ENCODE results near the gene TUBGCP6. TPM values are rescaled to one million over a fixed set of nuclear protein-coding genes. Genes with fewer than 3 reads are reported as not detected.
"Not testable (repeated sequence)": the region's sequence is repeated elsewhere in the genome, so short reads cannot be mapped to it uniquely, and the experiment has no call there.

TUBGCP6 gene
- total RNA-seq, 1 donor from 2014 or later, result 49.6 TPM

DNA sequence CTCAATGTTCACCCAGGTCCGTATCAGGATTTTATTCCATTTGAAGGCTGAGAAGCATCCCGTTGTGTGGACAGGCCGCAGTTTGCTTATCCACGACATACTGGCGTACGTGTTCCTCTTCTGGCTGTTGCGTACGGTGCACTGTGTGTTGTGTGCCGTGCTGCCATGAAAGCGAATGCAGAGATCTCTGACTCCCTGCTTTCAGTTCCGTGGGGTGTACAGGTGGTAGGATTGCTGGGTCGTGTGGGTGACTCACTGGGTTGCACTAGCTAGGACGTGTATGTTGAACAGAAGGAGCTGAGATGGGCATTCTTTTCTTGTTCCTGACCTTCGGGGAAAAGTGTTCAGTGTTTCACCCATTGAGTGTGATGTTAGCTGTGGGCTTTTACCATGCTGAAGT, 33.7 kb downstream of the TUBGCP6 start:
- DNase-seq (ENCODE audit: low spot score), result no peak
- Mint-ChIP-seq H3K36me3 (ENCODE audit: low read depth) (peaks cover 50% of the 10 kb centered on the region), H3K4me3 (ENCODE audit: low read depth) (no peak overlapping the region), H3K4me1 (ENCODE audit: low read depth) (no peaks in the 10 kb centered on the region), H3K27ac (no peak overlapping the region), H3K9me3 (no peaks in the 10 kb centered on the region), H3K27me3 (ENCODE audit: low read depth) (no peaks in the 10 kb centered on the region)
- intact Hi-C loops (cut with micrococcal nuclease), result no loop called here

GRCh38 chr22:50210378-50211139, 34.3 kb downstream of the TUBGCP6 start:
- no peaks in the 10 kb centered on the region for H3K4me1 Mint-ChIP-seq (ENCODE audit: low read depth)
- no peak for DNase-seq (ENCODE audit: low spot score)
- H3K27ac Mint-ChIP-seq, result no peak overlapping the region
- intact Hi-C loops (cut with micrococcal nuclease), result loop anchor here (1.0 kb wide), 1 partner anchor 61 kb away; no protein-coding TSS in a partner anchor
- H3K9me3 Mint-ChIP-seq, result no peaks in the 10 kb centered on the region
- no peaks in the 10 kb centered on the region for H3K27me3 Mint-ChIP-seq (ENCODE audit: low read depth)
- no peak overlapping the region for H3K4me3 Mint-ChIP-seq (ENCODE audit: low read depth)
- H3K36me3 Mint-ChIP-seq (ENCODE audit: low read depth), result peaks cover 46% of the 10 kb centered on the region

DNA sequence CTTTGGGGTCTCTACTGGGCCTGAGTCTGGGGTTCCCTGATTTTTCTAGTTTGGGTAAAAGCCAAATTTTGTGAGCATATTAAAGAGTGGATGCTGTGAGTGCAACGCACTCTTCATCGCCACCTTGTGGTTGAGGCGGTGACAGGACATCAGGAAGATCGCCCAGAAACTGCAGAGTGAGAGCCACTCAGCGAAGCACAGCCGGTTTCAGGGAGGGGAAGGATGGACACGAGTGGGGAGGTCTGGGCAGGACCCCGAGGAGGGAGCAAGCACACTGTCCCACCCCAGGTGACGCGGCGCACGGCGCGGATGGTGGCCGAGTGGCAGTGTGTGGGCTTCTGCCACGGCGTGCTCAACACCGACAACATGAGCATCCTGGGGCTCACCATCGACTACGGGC, 34.9 kb downstream of the TUBGCP6 start:
- H3K36me3 Mint-ChIP-seq (ENCODE audit: low read depth), result peaks cover 47% of the 10 kb centered on the region
- H3K27ac Mint-ChIP-seq, result peak overlapping the region; percentile 0
- H3K9me3 Mint-ChIP-seq, result no peaks in the 10 kb centered on the region
- no peaks in the 10 kb centered on the region for H3K4me1 Mint-ChIP-seq (ENCODE audit: low read depth)
- intact Hi-C loops (cut with micrococcal nuclease), result loop anchor here (1.0 kb wide), 1 partner anchor 61 kb away; no protein-coding TSS in a partner anchor
- peak; percentile 55 for DNase-seq (ENCODE audit: low spot score)
- no peak overlapping the region for H3K4me3 Mint-ChIP-seq (ENCODE audit: low read depth)
- H3K27me3 Mint-ChIP-seq (ENCODE audit: low read depth), result no peaks in the 10 kb centered on the region

DNA sequence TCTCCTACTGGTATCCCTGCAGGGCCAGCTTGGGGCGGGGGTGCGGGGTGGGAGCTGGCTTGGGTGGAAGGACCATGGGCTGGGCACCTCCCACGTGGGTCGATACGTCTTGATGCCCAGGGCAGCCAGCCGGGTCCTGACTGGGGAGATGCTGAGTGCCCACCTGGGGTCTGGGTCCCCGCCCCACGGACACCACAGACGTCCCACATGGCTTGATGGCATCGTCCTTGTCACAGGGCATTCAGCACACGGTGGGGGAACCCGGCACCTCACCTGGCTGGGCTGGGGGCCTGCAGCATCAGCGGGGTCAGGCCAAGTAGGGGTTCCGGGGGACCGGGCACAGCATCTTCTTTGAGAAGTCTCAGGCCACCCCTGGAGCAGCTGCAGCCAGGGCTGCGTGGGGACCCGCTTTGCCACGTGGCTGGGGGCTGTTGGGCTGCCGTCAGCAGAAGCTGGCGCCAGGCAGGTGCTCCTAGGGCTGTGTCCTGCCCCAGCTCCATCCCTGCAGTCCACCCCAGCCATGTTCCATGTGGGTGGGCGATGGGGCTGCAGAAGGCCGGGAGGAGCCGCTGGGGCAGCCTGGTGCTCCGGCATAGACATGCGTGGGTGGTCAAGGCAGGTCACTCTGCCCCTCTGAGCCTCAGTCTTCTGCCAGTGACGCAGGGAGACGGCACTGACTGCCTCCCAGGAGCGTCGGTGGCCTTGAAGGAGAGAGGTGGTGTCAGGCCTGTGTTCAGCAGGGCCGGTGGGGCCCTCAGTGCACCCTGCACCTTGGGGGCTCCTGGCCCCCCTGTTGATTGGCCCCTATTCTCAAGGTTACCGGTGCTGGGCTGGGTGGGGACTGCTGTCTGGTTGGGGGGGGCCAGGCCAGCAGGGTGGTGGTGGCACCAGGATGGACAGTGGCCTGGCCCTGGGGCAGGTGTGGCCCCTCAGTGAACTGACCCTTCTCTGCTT, 35.6 kb downstream of the TUBGCP6 start:
- no peak for DNase-seq (ENCODE audit: low spot score)
- intact Hi-C loops (cut with micrococcal nuclease), result no loop called here
- H3K27me3 Mint-ChIP-seq (ENCODE audit: low read depth), result no peaks in the 10 kb centered on the region
- H3K4me1 Mint-ChIP-seq (ENCODE audit: low read depth), result no peaks in the 10 kb centered on the region
- no peak overlapping the region for H3K4me3 Mint-ChIP-seq (ENCODE audit: low read depth)
- H3K27ac Mint-ChIP-seq, result peak overlapping the region; percentile 0
- H3K9me3 Mint-ChIP-seq, result no peaks in the 10 kb centered on the region
- H3K36me3 Mint-ChIP-seq (ENCODE audit: low read depth), result peaks cover 46% of the 10 kb centered on the region

DNA sequence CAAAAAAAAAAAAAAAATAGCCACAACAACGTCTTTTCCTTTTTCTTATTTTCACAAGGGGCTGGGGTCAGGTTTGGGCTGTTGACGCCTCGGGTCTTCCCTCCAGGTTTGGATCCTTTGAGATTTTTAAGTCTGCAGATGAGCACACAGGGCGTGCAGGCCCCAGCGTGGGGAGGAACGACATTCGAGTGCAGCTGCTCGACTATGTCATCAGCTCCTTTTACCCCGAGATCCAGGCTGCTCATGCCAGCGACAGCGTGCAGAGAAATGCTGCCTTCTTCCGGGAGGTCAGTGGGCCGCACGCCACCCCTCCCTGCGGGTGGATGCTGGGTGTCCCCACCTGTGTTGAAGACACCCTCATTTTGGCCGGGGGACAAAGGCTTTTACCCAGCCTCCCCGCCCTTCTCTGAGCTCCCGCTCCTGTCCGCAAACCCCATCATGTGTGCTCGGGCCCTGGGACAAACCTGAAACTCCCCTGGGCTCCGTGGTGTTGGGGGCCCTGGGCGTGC, 36.3 kb downstream of the TUBGCP6 start:
- H3K4me1 Mint-ChIP-seq (ENCODE audit: low read depth), result peaks cover 2% of the 10 kb centered on the region
- no peaks in the 10 kb centered on the region for H3K9me3 Mint-ChIP-seq
- no peak overlapping the region for H3K4me3 Mint-ChIP-seq (ENCODE audit: low read depth)
- H3K36me3 Mint-ChIP-seq (ENCODE audit: low read depth), result peaks cover 48% of the 10 kb centered on the region
- intact Hi-C loops (cut with micrococcal nuclease), result no loop called here
- no peak overlapping the region for H3K27ac Mint-ChIP-seq
- no peaks in the 10 kb centered on the region for H3K27me3 Mint-ChIP-seq (ENCODE audit: low read depth)
- DNase-seq (ENCODE audit: low spot score), result no peak

GRCh38 chr22:50207383-50208140, 37.3 kb downstream of the TUBGCP6 start:
- intact Hi-C loops (cut with micrococcal nuclease), result no loop called here
- no peak for DNase-seq (ENCODE audit: low spot score)
- peaks cover 3% of the 10 kb centered on the region for H3K4me1 Mint-ChIP-seq (ENCODE audit: low read depth)
- no peaks in the 10 kb centered on the region for H3K9me3 Mint-ChIP-seq
- H3K27me3 Mint-ChIP-seq (ENCODE audit: low read depth), result no peaks in the 10 kb centered on the region
- H3K4me3 Mint-ChIP-seq (ENCODE audit: low read depth), result no peak overlapping the region
- no peak overlapping the region for H3K27ac Mint-ChIP-seq
- H3K36me3 Mint-ChIP-seq (ENCODE audit: low read depth), result peaks cover 44% of the 10 kb centered on the region

- intact Hi-C loops (cut with micrococcal nuclease), result no loop called here
- Mint-ChIP-seq H3K36me3 (ENCODE audit: low read depth) (peaks cover 38% of the 10 kb centered on the region), H3K27ac (no peak overlapping the region), H3K27me3 (ENCODE audit: low read depth) (no peaks in the 10 kb centered on the region), H3K4me1 (ENCODE audit: low read depth) (peaks cover 9% of the 10 kb centered on the region), H3K9me3 (no peaks in the 10 kb centered on the region), H3K4me3 (ENCODE audit: low read depth) (no peak overlapping the region)
- no peak for DNase-seq (ENCODE audit: low spot score)
Measured at GRCh38 chr22:50206599-50206998, 38.2 kb downstream of the TUBGCP6 start.

DNA sequence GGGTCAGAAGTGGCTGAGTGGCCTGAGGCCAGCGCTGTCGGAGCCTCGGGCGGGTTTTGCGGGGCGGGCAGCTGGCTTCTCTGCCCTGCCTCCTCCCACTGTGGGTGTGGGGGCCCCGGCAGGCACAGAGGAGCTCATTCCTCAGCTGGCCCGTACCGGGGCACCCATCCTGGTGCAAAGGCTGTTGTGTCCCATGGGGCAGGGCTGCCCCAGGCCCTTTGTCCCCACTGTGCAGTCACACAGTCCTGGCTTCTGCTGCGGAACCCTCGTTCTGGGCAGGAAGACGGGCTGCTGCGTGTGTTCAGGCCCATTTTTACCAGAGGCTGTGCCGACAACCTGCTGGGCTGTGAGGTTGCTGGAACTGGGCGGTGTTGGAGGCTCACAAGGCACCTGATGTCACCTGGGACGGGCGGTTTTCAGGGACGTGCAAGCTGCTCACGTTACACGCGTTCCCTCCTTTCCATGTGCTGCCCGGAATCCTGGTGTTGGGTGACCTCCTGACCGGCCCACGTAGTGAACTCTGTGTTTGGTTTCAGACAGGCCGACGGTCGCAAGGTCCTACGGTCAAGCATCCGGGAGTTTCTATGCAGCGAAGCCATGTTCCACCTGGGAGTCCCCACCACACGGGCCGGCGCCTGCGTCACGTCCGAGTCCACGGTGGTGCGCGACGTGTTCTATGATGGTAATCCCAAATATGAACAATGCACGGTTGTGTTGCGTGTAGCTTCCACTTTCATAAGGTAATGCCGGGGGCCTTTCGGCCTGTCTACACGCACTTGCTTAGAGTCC, 38.8 kb downstream of the TUBGCP6 start:
- Mint-ChIP-seq H3K36me3 (ENCODE audit: low read depth) (peaks cover 34% of the 10 kb centered on the region), H3K9me3 (no peaks in the 10 kb centered on the region), H3K27ac (no peak overlapping the region), H3K4me1 (ENCODE audit: low read depth) (peaks cover 9% of the 10 kb centered on the region), H3K27me3 (ENCODE audit: low read depth) (no peaks in the 10 kb centered on the region), H3K4me3 (ENCODE audit: low read depth) (no peak overlapping the region)
- intact Hi-C loops (cut with micrococcal nuclease), result no loop called here
- DNase-seq (ENCODE audit: low spot score), result no peak

- not testable (repeated sequence) for H3K4me1 Mint-ChIP-seq (ENCODE audit: low read depth)
- peaks cover 32% of the 10 kb centered on the region for H3K36me3 Mint-ChIP-seq (ENCODE audit: low read depth)
Measured at GRCh38 chr22:50204998-50205397, 39.8 kb downstream of the TUBGCP6 start.

DNA sequence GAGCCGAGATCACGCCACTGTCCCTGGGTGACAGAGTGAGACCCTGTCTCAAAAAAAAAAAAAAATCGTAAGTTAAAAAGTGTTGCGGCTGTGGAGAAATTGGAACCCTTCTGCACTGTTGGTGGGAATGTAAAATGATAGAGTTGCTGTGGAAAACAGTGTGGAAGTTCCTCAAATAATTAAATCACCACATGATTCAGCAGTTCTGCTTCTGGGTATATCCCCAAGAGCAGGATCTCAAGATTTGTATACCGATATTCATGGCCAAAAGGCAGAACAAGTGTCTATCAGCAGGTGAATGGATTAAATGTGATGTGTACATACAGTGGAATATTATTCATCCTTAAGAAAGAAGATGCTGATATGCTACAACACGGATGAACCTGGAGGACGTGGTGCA, 40.3 kb downstream of the TUBGCP6 start:
- Mint-ChIP-seq H3K27me3 (ENCODE audit: low read depth) (no peaks in the 10 kb centered on the region), H3K9me3 (no peaks in the 10 kb centered on the region), H3K36me3 (ENCODE audit: low read depth) (peaks cover 28% of the 10 kb centered on the region), H3K4me3 (ENCODE audit: low read depth) (no peak overlapping the region), H3K4me1 (ENCODE audit: low read depth) (peaks cover 9% of the 10 kb centered on the region), H3K27ac (no peak overlapping the region)
- no peak for DNase-seq (ENCODE audit: low spot score)
- intact Hi-C loops (cut with micrococcal nuclease), result no loop called here

More at GRCh38 chr22:50204998-50205397, 39.8 kb downstream of the TUBGCP6 start:
- H3K4me3 Mint-ChIP-seq (ENCODE audit: low read depth); H3K27ac Mint-ChIP-seq; intact Hi-C loops (cut with micrococcal nuclease); DNase-seq (ENCODE audit: low spot score); H3K9me3 Mint-ChIP-seq; H3K27me3 Mint-ChIP-seq (ENCODE audit: low read depth): not testable (repeated sequence)

DNA sequence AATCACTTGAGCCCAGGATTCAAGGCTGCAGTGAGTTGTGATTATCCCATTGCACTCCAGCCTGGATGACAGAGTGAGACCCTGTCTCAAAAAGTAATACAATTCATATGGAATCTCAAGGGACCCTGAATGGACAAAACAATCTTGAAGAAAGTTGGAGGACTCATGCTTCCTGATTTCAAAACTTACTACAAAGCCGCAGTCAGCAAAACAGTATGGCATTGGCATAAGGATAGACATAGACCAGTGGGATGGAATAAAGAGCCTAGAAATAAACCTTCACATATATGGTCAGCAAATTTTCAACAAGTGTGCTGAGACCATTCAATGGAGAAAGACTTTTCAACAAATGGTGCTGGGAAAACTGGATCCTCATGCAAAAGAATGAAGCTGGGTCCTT, 41.5 kb downstream of the TUBGCP6 start:
- peaks cover 9% of the 10 kb centered on the region for H3K4me1 Mint-ChIP-seq (ENCODE audit: low read depth)
- peaks cover 32% of the 10 kb centered on the region for H3K36me3 Mint-ChIP-seq (ENCODE audit: low read depth)
- H3K27me3 Mint-ChIP-seq (ENCODE audit: low read depth), result no peaks in the 10 kb centered on the region
- H3K4me3 Mint-ChIP-seq (ENCODE audit: low read depth), result no peak overlapping the region
- intact Hi-C loops (cut with micrococcal nuclease), result no loop called here
- no peaks in the 10 kb centered on the region for H3K9me3 Mint-ChIP-seq
- no peak for DNase-seq (ENCODE audit: low spot score)
- H3K27ac Mint-ChIP-seq, result no peak overlapping the region
